Erythroblast (primary cell): Measurements from ENCODE around the gene MBD5.

ENCODE experiments used
- GATA1 ChIP-seq: IDR thresholded peaks from 2 replicates; pipeline ENCODE4 v1.6.1; 2011; ENCODE audit warnings: low read depth, mild to moderate bottlenecking, control low read depth, low read length, moderate library complexity
- POLR2A ChIP-seq: IDR thresholded peaks from 2 replicates; pipeline ENCODE4 v1.6.1; 2011; ENCODE audit warnings: mild to moderate bottlenecking, low read length

- TF ChIP-seq POLR2A (peak; percentile 31), GATA1 (no peak)
These were observed 141.1 kb downstream of the MBD5 start for GRCh38 chr2:148161909-148162435.
